GM23338 (cell line): Measurements from ENCODE around the gene IFNLR1.

Source experiments
- EZH2 ChIP-seq: fragments of 200-600 bp; sonication (generic); IDR thresholded peaks from one replicate; pipeline ENCODE4 v1.8.0; 2017; ENCODE audit warnings: antibody characterized with exemption, mild to moderate bottlenecking, low read depth; ENCODE audit not compliant: unreplicated experiment
- EZH2phosphoT487 ChIP-seq: fragments of 200-600 bp; sonication (generic); IDR thresholded peaks from one replicate; pipeline ENCODE4 v1.8.1; 2018; ENCODE audit warnings: antibody characterized with exemption; ENCODE audit not compliant: unreplicated experiment
- NANOG ChIP-seq: IDR thresholded peaks from 2 replicates; pipeline ENCODE4 v1.6.1; 2016; ENCODE audit warnings: antibody characterized with exemption, borderline replicate concordance
- POLR2AphosphoS5 ChIP-seq: IDR thresholded peaks from 2 replicates; pipeline ENCODE4 v1.6.1; 2016; ENCODE audit warnings: antibody characterized with exemption, low read depth
- STAT1 ChIP-seq: IDR thresholded peaks from one replicate; pipeline ENCODE4 v1.6.1; 2016; ENCODE audit warnings: antibody characterized with exemption; ENCODE audit not compliant: unreplicated experiment
- TF ChIP-seq, protein P1 (sequence below), 2 experiments: fragments of 200-600 bp in 1 of 2; sonication (generic) in 1 of 2; conservative IDR thresholded peaks; 2 replicates each; pipeline versions ENCODE4 v1.5.1 to v1.6.1; 2016 to 2017; ENCODE audit warnings: antibody characterized with exemption in 2 of 2, low read depth in 2 of 2, mild to moderate bottlenecking in 2 of 2, moderate library complexity in 1 of 2
- TF ChIP-seq, protein P2 (sequence below): fragments of 250-450 bp; sonication (Bioruptor Pico); IDR thresholded peaks from 2 replicates; pipeline ENCODE4 v1.5.0; 2020; ENCODE audit warnings: mild to moderate bottlenecking, moderate library complexity
- TF ChIP-seq, protein P3 (sequence below): IDR thresholded peaks from one replicate; pipeline ENCODE4 v1.6.1; 2018; ENCODE audit warnings: antibody characterized with exemption; ENCODE audit not compliant: unreplicated experiment

GRCh38 chr1:24186993-24187790, at the start of gene IFNLR1:
- TF ChIP-seq, protein P1, sequence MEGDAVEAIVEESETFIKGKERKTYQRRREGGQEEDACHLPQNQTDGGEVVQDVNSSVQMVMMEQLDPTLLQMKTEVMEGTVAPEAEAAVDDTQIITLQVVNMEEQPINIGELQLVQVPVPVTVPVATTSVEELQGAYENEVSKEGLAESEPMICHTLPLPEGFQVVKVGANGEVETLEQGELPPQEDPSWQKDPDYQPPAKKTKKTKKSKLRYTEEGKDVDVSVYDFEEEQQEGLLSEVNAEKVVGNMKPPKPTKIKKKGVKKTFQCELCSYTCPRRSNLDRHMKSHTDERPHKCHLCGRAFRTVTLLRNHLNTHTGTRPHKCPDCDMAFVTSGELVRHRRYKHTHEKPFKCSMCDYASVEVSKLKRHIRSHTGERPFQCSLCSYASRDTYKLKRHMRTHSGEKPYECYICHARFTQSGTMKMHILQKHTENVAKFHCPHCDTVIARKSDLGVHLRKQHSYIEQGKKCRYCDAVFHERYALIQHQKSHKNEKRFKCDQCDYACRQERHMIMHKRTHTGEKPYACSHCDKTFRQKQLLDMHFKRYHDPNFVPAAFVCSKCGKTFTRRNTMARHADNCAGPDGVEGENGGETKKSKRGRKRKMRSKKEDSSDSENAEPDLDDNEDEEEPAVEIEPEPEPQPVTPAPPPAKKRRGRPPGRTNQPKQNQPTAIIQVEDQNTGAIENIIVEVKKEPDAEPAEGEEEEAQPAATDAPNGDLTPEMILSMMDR (conservative IDR thresholded peaks at IDR 0.05; ENCODE audit: low read depth in 2 of 2) = no peak
- peak; percentile 53 for TF ChIP-seq POLR2AphosphoS5
- no peak for TF ChIP-seq EZH2
- TF ChIP-seq EZH2phosphoT487 = no peak
- TF ChIP-seq STAT1 = no peak
- TF ChIP-seq, protein P2, sequence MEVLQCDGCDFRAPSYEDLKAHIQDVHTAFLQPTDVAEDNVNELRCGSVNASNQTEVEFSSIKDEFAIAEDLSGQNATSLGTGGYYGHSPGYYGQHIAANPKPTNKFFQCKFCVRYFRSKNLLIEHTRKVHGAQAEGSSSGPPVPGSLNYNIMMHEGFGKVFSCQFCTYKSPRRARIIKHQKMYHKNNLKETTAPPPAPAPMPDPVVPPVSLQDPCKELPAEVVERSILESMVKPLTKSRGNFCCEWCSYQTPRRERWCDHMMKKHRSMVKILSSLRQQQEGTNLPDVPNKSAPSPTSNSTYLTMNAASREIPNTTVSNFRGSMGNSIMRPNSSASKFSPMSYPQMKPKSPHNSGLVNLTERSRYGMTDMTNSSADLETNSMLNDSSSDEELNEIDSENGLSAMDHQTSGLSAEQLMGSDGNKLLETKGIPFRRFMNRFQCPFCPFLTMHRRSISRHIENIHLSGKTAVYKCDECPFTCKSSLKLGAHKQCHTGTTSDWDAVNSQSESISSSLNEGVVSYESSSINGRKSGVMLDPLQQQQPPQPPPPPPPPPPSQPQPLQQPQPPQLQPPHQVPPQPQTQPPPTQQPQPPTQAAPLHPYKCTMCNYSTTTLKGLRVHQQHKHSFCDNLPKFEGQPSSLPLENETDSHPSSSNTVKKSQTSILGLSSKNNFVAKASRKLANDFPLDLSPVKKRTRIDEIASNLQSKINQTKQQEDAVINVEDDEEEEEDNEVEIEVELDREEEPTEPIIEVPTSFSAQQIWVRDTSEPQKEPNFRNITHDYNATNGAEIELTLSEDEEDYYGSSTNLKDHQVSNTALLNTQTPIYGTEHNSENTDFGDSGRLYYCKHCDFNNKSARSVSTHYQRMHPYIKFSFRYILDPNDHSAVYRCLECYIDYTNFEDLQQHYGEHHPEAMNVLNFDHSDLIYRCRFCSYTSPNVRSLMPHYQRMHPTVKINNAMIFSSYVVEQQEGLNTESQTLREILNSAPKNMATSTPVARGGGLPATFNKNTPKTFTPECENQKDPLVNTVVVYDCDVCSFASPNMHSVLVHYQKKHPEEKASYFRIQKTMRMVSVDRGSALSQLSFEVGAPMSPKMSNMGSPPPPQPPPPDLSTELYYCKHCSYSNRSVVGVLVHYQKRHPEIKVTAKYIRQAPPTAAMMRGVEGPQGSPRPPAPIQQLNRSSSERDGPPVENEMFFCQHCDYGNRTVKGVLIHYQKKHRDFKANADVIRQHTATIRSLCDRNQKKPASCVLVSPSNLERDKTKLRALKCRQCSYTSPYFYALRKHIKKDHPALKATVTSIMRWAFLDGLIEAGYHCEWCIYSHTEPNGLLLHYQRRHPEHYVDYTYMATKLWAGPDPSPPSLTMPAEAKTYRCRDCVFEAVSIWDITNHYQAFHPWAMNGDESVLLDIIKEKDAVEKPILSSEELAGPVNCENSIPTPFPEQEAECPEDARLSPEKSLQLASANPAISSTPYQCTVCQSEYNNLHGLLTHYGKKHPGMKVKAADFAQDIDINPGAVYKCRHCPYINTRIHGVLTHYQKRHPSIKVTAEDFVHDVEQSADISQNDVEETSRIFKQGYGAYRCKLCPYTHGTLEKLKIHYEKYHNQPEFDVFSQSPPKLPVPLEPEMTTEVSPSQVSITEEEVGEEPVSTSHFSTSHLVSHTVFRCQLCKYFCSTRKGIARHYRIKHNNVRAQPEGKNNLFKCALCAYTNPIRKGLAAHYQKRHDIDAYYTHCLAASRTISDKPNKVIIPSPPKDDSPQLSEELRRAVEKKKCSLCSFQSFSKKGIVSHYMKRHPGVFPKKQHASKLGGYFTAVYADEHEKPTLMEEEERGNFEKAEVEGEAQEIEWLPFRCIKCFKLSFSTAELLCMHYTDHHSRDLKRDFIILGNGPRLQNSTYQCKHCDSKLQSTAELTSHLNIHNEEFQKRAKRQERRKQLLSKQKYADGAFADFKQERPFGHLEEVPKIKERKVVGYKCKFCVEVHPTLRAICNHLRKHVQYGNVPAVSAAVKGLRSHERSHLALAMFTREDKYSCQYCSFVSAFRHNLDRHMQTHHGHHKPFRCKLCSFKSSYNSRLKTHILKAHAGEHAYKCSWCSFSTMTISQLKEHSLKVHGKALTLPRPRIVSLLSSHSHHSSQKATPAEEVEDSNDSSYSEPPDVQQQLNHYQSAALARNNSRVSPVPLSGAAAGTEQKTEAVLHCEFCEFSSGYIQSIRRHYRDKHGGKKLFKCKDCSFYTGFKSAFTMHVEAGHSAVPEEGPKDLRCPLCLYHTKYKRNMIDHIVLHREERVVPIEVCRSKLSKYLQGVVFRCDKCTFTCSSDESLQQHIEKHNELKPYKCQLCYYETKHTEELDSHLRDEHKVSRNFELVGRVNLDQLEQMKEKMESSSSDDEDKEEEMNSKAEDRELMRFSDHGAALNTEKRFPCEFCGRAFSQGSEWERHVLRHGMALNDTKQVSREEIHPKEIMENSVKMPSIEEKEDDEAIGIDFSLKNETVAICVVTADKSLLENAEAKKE (CRISPR knock-in tag) = no peak
- TF ChIP-seq, protein P3, sequence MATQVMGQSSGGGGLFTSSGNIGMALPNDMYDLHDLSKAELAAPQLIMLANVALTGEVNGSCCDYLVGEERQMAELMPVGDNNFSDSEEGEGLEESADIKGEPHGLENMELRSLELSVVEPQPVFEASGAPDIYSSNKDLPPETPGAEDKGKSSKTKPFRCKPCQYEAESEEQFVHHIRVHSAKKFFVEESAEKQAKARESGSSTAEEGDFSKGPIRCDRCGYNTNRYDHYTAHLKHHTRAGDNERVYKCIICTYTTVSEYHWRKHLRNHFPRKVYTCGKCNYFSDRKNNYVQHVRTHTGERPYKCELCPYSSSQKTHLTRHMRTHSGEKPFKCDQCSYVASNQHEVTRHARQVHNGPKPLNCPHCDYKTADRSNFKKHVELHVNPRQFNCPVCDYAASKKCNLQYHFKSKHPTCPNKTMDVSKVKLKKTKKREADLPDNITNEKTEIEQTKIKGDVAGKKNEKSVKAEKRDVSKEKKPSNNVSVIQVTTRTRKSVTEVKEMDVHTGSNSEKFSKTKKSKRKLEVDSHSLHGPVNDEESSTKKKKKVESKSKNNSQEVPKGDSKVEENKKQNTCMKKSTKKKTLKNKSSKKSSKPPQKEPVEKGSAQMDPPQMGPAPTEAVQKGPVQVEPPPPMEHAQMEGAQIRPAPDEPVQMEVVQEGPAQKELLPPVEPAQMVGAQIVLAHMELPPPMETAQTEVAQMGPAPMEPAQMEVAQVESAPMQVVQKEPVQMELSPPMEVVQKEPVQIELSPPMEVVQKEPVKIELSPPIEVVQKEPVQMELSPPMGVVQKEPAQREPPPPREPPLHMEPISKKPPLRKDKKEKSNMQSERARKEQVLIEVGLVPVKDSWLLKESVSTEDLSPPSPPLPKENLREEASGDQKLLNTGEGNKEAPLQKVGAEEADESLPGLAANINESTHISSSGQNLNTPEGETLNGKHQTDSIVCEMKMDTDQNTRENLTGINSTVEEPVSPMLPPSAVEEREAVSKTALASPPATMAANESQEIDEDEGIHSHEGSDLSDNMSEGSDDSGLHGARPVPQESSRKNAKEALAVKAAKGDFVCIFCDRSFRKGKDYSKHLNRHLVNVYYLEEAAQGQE = no peak
- TF ChIP-seq NANOG = no peak
